C4-2B (cell line): ENCODE results near the gene AMT.

ENCODE experiments used
- ZFX ChIP-seq: fragments of 450-650 bp; IDR thresholded peaks from 2 replicates; pipeline ENCODE4 v1.6.1; 2017
- TF ChIP-seq, protein P1 (sequence below): fragments of 450-650 bp; conservative IDR thresholded peaks from 2 replicates; pipeline ENCODE4 v1.5.1; 2017; ENCODE audit warnings: mild to moderate bottlenecking

DNA sequence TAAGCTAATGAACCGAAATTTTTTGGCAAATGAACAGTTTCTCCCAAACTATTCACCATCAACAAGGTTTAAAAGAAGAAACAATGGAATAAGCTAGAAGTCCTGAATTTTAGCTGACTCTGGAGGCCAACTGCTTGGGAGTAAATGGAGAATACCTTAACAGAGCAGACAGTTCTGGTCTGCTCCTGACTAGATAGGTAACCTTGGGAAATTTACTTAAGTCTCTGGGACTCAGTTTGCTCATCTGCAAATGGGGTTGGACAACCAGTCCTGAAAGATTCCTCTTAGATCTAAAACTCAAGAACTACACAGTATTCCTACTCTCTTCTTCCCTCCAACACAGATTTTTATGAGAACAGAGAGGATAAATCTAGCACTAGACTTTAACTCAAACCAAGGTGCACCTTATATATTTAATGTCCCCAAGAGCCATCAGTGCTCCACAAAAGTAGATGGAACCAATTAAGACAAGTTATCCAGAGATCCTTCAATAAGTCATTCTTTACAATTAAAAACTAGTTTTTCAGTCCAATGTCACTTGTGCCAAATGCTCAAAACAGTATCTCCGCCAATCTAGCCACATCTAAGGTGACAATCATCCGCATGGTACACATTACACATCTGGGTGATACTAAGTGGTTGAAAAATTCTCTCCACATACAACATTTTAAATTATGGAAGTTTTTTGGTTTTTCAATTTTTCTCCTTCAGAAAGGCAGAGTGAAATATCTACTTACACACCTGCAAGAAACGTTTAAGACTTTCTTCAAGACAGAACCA, 12.0 kb downstream of the AMT start:
- TF ChIP-seq, protein P1, sequence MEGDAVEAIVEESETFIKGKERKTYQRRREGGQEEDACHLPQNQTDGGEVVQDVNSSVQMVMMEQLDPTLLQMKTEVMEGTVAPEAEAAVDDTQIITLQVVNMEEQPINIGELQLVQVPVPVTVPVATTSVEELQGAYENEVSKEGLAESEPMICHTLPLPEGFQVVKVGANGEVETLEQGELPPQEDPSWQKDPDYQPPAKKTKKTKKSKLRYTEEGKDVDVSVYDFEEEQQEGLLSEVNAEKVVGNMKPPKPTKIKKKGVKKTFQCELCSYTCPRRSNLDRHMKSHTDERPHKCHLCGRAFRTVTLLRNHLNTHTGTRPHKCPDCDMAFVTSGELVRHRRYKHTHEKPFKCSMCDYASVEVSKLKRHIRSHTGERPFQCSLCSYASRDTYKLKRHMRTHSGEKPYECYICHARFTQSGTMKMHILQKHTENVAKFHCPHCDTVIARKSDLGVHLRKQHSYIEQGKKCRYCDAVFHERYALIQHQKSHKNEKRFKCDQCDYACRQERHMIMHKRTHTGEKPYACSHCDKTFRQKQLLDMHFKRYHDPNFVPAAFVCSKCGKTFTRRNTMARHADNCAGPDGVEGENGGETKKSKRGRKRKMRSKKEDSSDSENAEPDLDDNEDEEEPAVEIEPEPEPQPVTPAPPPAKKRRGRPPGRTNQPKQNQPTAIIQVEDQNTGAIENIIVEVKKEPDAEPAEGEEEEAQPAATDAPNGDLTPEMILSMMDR, result no peak
- no peak for TF ChIP-seq ZFX
